ENCODE data around the gene TMEM158.

The TMEM158 gene

DNA sequence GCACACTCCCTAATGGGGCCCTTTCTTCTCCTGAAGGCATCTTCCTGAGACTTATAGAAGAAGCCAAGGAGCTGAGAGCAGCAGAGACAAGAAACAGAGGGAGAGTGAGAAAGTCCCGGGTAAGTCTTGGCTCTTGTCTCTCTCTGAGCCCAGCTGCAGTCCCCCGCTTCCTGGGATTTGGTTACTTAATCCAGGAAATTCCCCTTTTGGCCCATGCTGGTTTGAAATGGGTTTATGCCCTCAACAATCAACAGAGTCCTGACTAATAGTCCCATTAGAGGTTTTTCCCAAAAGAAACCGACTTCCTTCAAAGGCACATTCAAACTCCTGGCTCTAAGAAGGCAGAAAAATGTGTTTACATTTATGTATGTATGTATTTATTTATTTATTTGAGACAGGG is 22.0 kb downstream of the TMEM158 start:
- DNase-seq, result no peak
- TF ChIP-seq POLR2A (IDR thresholded peaks at IDR 0.05; ENCODE audit: low read length) (no peak), GATA1 (IDR thresholded peaks at IDR 0.05; ENCODE audit: low read depth, low read length) (no peak)

DNA sequence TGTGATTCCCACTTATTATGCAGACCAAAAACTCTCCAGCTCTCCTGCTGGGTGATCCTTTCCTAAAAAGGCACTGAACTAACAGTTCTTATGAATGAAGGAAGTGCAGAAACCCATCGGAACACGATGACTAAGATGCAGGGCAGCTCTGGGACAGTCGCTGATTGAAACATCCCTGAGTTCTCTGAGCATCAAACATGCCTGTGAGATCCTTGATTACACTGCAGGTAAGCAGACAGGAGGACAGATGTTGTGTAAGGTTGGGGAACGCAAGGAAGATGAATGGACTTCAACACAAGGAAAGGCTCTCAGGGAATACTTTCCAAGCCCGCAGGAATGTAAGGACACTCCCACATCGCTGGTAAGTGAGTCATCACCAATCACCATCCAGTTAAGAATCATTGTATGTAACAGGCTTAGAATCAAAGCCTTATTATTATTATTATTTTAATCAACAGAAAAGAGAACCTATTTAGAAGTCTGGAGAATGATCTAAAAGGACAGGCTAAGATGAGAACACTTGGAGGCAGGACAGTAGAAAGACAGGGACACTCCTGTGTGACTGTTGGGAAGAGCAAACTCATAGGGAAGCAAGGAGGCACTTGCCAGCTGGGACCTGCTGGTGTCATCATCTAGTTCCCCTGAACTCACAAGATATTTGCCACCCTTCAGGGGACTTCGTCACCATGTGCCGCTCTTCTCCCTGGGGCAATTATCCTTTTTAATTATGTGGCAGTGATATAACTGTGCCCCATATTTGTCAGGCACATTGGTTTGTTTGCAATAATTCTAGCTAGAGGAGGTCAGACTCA is 26.0 kb downstream of the TMEM158 start:
- TF ChIP-seq POLR2A (IDR thresholded peaks at IDR 0.05; ENCODE audit: low read length) (no peak), GATA1 (IDR thresholded peaks at IDR 0.05; ENCODE audit: low read depth, low read length) (no peak)
- DNase-seq, result no peak

DNA sequence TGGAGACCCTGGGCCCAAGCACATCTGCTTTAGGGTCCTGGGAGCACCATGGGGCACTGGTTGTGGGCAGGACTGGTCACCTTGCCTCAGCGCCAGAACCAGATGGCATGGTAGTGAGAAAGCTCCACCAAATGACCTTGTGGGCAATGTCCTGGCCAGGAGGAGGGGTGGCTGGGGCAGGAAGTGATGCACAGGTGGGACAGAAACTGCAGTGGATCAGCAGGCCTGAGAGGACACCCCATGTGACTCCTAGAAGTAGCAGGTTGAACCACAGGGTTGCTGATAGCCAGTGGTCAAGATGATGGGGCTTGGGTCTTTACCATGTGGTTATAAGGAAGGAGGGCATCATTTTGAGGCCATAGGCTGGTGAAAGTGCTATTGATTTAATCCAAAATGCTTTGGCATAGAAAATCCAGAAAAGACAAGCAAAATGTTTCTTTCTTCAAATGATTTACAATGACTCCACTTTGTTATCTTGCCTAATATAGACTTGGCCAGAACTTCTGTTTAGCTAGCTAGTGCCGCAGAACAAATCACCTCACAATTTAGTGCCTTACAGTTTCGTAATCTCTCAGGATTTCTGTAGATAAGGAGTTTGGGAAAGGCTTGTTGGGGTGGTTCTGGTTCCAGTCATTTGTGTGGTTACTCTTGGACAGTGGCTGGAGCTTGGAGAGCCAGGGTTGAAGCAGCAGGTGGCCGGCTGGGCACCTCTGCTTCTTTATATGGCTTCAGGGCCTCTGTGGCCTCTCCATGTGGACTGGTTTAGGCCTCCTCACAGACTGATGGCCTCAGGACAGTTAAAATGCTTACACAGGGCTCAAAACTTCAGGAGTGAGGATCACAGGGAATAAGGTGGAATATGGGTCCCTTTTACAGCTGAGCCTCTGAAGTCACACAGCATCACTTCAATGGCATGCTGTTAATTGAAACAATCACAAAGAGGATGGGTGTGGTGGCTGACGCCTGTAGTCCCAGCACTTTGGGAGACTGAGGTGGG is 27.5 kb downstream of the TMEM158 start:
- TF ChIP-seq POLR2A (IDR thresholded peaks at IDR 0.05; ENCODE audit: low read length), result no peak
- TF ChIP-seq GATA1 (IDR thresholded peaks at IDR 0.05; ENCODE audit: low read depth, low read length), result no peak
- DNase-seq, result no peak

DNA sequence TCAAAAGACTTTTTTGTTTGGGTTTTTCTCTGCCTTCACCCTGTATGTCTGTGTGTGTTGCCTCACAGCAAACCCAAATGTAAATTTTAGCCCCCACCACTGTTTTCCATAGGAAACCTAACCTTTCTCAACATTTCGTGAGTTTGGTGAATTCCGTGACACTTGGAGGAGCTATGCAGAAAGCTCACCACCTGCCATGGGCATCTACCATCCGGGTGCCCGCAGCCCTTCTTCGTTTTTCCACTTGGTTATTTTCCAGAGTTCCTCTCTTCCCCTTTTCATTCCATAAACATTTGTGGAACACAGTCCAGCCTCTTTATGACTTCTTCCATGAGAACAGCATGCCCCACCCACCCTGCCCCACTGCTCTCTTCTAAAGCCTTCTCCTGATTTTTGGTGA is 31.3 kb downstream of the TMEM158 start:
- DNase-seq, result no peak
- TF ChIP-seq POLR2A (IDR thresholded peaks at IDR 0.05; ENCODE audit: low read length) (no peak), GATA1 (IDR thresholded peaks at IDR 0.05; ENCODE audit: low read depth, low read length) (no peak)

DNA sequence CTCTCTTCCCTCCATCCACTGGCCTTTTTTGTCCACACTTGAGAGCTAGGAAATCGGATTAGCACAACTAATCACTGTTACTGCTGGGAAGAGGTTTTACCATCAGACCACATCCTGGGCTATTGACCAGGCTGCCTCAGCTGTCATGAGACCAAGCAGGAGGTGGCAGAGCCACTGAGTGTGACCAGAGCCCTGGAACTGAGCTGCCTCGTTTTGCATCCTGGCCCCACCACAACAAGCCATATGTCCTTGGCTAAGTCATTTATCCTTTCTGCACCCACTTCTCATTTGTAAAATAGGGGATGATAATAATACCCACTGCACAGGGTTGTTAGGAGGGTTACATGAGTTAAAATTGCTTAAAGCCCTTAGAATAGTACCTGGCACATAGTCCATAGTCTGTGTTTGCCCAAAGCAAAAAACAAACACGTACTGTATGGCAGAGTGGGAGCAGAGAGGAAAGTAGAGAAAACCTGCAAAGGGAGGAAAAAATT is 34.1 kb downstream of the TMEM158 start:
- TF ChIP-seq GATA1 (IDR thresholded peaks at IDR 0.05; ENCODE audit: low read depth, low read length) (no peak), POLR2A (IDR thresholded peaks at IDR 0.05; ENCODE audit: low read length) (no peak)
- no peak for DNase-seq

DNA sequence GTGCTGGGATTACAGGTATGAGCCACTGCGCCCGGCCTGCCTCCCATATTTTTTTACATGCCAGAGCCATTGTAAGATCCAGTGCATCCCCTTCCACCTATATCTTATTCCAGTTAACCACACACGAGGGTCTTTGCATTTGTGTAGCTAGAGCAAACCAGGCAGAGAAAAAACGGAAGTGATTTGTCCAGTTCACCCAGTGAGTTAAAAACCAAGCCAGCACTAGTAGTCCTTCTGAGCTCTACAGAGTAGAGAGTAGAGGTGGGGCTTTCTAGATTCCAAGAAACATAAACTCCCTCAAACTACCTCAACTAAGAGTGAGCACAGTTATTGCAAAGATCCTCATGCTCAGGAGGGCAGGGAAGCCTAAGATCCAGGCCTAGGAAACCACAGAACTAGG is 34.7 kb downstream of the TMEM158 start:
- DNase-seq, result no peak
- TF ChIP-seq POLR2A (IDR thresholded peaks at IDR 0.05; ENCODE audit: low read length) (no peak), GATA1 (IDR thresholded peaks at IDR 0.05; ENCODE audit: low read depth, low read length) (no peak)

DNA sequence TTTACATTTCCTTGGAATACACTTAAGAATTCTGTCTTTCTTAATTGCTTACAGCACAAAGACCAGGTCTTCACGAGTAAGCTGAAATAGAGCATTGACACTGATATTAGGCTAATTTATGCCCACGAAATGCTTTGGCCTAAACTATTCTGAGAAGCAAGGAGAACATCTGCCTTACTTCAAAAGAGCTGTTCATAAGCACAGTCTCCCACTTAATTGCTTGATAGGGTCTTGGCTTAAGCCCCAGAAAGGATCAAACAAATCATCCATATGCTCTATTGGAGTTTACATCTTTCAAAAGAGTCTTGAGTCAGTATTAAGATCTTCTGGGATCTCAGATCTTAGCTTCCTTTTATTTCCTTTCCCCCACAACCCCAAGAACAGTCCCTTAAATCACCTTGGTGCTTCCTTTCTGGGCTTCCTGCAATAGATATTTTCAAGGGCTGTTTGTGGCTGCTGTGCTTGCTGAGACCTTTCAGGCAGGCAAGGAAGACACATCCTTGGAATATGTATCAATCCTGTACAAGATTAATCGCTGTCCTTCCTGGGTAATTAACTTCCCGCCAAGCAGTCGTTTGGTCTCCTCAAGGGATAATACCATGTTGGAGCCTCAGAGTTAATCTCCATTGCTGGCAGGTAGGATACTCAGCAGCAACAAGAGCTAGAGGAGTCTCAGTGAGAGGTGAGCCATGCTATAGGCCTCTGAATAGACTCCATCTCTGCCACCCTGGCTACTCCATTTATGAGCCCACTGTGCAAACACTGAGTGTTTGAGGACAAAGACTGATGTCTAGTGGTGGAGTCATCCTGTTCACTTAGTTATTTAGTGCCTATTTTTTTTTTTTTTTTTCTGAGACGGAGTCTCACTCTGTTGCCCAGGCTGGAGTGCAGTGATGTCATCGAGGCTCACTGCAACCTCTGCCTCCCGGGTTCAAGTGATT is 37.1 kb downstream of the TMEM158 start:
- no peak for DNase-seq
- no peak for TF ChIP-seq GATA1 (IDR thresholded peaks at IDR 0.05; ENCODE audit: low read depth, low read length)
- TF ChIP-seq POLR2A (IDR thresholded peaks at IDR 0.05; ENCODE audit: low read length), result no peak

DNA sequence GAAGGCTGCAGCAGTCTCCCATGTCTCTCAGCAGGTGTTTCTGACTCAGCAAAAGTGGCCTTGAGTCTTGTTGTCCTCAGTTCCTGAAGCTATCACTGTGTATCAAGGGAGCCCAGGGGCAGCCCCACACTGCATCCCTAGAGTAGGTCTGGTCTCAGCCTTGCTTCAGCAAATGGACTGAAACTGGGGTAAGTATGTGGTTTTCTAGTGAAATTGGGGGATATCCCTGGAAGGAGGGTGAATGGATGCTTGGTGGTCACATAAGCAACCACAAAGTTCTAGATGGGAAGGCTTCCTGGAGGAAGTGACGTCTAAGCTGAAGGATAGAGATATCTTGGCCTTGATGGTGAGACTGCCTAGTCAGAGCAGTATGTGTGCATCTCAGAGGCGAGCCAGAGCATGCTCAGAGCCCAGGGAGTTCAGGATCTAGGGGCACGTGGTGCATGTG is 38.4 kb downstream of the TMEM158 start:
- TF ChIP-seq POLR2A (IDR thresholded peaks at IDR 0.05; ENCODE audit: low read length) (no peak), GATA1 (IDR thresholded peaks at IDR 0.05; ENCODE audit: low read depth, low read length) (no peak)
- DNase-seq, result no peak

DNA sequence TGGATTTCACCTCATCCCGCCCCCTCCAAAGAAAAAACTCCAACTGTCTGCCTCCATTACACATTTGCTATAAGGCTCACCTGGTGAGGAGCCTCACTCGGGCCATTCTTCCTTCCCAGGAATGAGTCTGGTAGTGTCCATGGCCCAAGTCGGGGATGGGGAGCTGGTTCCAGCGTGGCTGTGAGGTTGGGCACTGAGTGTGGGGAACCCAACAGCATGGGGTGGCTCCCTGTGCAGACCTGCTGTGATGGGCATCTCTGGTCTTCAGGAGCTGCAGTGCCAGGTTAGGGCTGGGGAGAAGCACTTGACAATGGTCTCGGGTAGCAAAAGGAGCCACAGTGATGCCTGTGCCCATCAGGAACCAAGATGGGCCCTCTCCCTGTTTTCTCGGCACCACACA is 39.2 kb downstream of the TMEM158 start:
- no peak for TF ChIP-seq GATA1 (IDR thresholded peaks at IDR 0.05; ENCODE audit: low read depth, low read length)
- TF ChIP-seq POLR2A (IDR thresholded peaks at IDR 0.05; ENCODE audit: low read length), result no peak
- no peak for DNase-seq

DNA sequence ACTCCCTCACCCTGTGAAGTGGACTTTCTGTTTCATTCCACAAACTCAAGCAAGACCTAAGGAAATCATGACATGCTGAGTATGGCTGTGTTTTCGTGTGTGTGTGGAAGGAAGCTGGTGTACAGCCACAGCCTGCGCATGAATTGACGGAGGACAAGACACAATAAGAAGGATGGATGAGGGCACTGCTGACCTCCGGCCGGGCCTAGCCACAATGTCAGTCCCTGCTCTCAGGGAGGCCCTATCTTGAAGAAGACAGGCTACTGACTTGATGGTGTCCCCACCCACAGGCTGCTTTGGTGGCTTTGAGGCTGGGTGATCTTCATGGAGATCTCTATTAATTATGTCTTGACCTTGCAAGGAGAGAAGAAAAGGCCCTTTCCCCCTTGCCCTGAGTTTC is 40.6 kb downstream of the TMEM158 start:
- no peak for DNase-seq
- no peak for TF ChIP-seq POLR2A (IDR thresholded peaks at IDR 0.05; ENCODE audit: low read length)
- no peak for TF ChIP-seq GATA1 (IDR thresholded peaks at IDR 0.05; ENCODE audit: low read depth, low read length)

DNA sequence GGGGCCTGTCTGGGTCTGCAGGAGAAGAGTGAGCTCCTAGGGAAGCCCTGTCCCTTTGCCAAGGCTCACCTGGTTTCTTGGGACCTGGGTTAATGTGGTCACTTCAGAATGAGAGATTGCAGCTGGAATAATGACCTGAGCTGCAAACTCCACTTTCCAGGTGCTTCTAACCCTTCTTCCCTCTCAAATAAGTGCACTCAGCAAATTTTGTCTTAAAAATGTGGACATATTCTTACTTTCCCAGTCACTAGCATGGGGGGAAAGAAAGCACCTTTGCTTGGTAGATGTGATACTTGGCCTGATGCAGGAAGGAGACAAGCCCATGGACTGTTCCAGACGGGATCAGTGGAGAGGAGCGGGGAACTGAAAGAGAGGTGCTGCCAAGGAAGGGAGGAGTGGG is 41.0 kb downstream of the TMEM158 start:
- TF ChIP-seq POLR2A (IDR thresholded peaks at IDR 0.05; ENCODE audit: low read length), result no peak
- no peak for TF ChIP-seq GATA1 (IDR thresholded peaks at IDR 0.05; ENCODE audit: low read depth, low read length)
- DNase-seq, result no peak

DNA sequence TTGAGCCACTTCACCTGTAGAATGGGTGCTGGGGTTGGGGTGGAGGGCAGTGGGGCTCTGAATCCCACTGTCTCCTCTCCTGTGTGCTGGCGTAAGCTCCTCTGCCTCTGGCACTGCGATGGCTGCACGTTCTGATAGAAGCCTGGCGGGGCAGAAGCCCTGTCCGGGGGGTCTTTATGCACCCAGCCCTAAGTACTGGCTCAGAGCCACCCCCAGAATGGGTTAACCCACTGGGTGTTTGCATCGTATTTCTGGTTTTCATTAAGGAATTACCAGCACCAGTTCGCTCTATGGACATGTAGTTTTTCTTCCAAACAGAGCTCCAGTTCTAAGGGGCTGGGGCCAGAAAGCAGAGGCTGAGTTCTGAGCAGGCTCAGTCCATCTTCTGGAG is 42.2 kb downstream of the TMEM158 start:
- DNase-seq, result no peak
- TF ChIP-seq POLR2A (IDR thresholded peaks at IDR 0.05; ENCODE audit: low read length) (no peak), GATA1 (IDR thresholded peaks at IDR 0.05; ENCODE audit: low read depth, low read length) (no peak)

Data from erythroblast (primary cell).